ENCODE measurements around the gene SLC22A6. TPM values are rescaled to one million over a fixed set of nuclear protein-coding genes. Genes with fewer than 3 reads are reported as not detected.

Gene SLC22A6
- total RNA-seq, 1 experiment from 2014 or later, result not detected

DNA sequence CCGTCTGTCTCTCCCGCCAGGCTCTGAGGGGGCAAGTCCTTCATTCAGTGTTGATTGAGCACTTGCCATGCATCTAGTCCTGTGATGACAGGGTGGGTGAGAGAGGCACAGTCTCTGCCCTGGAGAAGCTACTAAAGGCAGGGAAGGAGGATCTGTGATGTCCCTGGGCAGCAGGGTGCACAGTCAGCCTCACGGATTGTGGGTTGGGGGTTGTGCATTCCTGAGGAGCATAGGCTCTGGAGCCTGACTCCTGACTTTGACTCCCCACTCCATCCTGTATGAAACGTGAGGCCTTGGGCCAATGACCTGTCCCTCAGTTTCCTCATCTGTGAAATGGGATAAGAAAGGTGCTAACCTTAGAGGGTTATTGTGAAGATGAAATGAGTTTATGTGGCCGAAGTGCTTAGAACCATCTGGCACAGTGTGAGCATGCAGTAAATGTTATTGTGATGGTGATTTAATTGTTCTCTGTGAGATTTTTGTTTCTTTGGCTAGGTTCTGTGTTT, 26.2 kb upstream of the SLC22A6 start:
- POLR2A ChIA-PET, result no interaction called here
- TF ChIP-seq JAZF1 (CRISPR knock-in tag; IDR thresholded peaks at IDR 0.05) (no peak), ATF1 (CRISPR knock-in tag; IDR thresholded peaks at IDR 0.05) (no peak), FOXJ3 (CRISPR knock-in tag; IDR thresholded peaks at IDR 0.05; ENCODE audit: borderline replicate concordance) (no peak), NR2C2 (CRISPR knock-in tag; IDR thresholded peaks at IDR 0.05) (no peak)
- TF ChIP-seq, protein P1, sequence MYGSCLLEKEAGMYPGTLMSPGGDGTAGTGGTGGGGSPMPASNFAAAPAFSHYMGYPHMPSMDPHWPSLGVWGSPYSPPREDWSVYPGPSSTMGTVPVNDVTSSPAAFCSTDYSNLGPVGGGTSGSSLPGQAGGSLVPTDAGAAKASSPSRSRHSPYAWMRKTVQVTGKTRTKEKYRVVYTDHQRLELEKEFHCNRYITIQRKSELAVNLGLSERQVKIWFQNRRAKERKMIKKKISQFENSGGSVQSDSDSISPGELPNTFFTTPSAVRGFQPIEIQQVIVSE (CRISPR knock-in tag; IDR thresholded peaks at IDR 0.05; ENCODE audit: borderline replicate concordance), result no peak
- Mint-ChIP-seq H3K4me3 (no peak overlapping the region), H3K4me1 (peaks cover 14% of the 10 kb centered on the region), H3K27ac (no peak overlapping the region), H3K9me3 (no peaks in the 10 kb centered on the region), H3K27me3 (ENCODE audit: low read depth) (peaks cover 2% of the 10 kb centered on the region; the same call in 1 of the 2 replicates), H3K36me3 (no peaks in the 10 kb centered on the region)
- ATAC-seq, result no peak
- CTCF ChIA-PET, result interaction anchor here (2.5 to 9.1 kb wide), 3 partner anchors 10 to 105 kb away, joined by 11 to 105 read pairs (median 39); no protein-coding TSS in a partner anchor
- DNase-seq (ENCODE audit: low spot score), result no peak

DNA sequence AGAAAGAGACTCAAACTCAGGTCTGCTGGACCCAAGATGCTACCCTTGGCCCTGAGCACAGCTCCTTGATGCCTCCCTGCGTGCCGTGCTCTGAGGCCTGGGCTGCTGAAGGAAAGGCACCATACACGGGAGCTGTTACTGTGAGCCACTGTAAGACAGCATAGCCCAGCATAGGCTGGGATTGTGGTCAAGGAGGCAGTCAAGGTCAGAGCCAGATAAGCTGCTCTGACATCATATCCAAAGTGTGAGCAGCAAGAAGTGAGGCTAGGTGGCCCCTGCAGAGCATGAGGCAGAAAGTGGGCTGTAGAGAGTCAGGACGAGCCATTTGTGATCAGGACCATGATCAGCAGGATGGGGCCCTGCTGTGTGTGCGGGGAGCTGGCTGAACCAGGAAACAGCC, 23.2 kb upstream of the SLC22A6 start:
- no peaks in the 10 kb centered on the region for H3K36me3 Mint-ChIP-seq
- ChIA-PET POLR2A (no interaction called here), CTCF (interaction anchor here (0.5 to 9.1 kb wide), 11 partner anchors 8 to 127 kb away, joined by 3 to 105 read pairs (median 4); partner anchors contain the start of gene SLC3A2)
- H3K4me3 Mint-ChIP-seq, result no peak overlapping the region
- peaks cover 9% of the 10 kb centered on the region for H3K4me1 Mint-ChIP-seq
- H3K27me3 Mint-ChIP-seq (ENCODE audit: low read depth), result peaks cover 2% of the 10 kb centered on the region; the same call in 1 of the 2 replicates
- no peak overlapping the region for H3K27ac Mint-ChIP-seq
- ATAC-seq (no peak; the same call in 1 of the 2 replicates), DNase-seq (ENCODE audit: low spot score) (no peak)
- no peak for TF ChIP-seq CBFB (CRISPR knock-in tag; IDR thresholded peaks at IDR 0.05; ENCODE audit: low read depth)
- TF ChIP-seq, protein P2, sequence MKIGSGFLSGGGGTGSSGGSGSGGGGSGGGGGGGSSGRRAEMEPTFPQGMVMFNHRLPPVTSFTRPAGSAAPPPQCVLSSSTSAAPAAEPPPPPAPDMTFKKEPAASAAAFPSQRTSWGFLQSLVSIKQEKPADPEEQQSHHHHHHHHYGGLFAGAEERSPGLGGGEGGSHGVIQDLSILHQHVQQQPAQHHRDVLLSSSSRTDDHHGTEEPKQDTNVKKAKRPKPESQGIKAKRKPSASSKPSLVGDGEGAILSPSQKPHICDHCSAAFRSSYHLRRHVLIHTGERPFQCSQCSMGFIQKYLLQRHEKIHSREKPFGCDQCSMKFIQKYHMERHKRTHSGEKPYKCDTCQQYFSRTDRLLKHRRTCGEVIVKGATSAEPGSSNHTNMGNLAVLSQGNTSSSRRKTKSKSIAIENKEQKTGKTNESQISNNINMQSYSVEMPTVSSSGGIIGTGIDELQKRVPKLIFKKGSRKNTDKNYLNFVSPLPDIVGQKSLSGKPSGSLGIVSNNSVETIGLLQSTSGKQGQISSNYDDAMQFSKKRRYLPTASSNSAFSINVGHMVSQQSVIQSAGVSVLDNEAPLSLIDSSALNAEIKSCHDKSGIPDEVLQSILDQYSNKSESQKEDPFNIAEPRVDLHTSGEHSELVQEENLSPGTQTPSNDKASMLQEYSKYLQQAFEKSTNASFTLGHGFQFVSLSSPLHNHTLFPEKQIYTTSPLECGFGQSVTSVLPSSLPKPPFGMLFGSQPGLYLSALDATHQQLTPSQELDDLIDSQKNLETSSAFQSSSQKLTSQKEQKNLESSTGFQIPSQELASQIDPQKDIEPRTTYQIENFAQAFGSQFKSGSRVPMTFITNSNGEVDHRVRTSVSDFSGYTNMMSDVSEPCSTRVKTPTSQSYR (CRISPR knock-in tag; IDR thresholded peaks at IDR 0.05), result no peak
- TF ChIP-seq MXD4 (CRISPR knock-in tag; IDR thresholded peaks at IDR 0.05; ENCODE audit: borderline replicate concordance), result no peak
- no peak for TF ChIP-seq ZNF416 (CRISPR knock-in tag; IDR thresholded peaks at IDR 0.05)
- TF ChIP-seq FOXJ3 (CRISPR knock-in tag; IDR thresholded peaks at IDR 0.05; ENCODE audit: borderline replicate concordance), result no peak
- no peak for TF ChIP-seq ZNF317 (CRISPR knock-in tag; IDR thresholded peaks at IDR 0.05; ENCODE audit: borderline replicate concordance, low read depth)
- no peaks in the 10 kb centered on the region for H3K9me3 Mint-ChIP-seq

DNA sequence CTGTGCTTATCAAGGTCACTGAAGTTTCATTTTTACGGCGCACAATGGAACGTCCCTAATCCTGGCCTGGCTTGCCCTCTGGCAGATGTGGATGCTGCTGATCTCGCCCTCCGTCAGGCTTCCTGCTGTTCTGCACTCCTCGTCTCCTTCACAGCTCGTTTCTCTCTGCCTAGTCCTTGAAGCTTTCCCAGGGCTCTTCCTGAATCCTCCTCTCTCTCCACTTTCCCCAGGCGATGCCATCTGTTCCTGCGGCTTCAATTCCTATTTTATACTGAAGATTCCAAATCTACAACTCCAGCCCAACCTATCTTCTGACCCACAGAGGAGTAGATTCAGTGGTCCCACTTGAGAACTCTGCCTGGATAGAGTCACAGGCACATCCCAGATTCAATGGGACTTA, 16.7 kb upstream of the SLC22A6 start:
- CTCF ChIA-PET, result interaction anchor here (4.2 to 7.0 kb wide), 2 partner anchors 19 to 26 kb away, joined by 19 to 41 read pairs; no protein-coding TSS in a partner anchor
- H3K4me3 Mint-ChIP-seq, result no peak overlapping the region
- peaks cover 8% of the 10 kb centered on the region for H3K4me1 Mint-ChIP-seq
- ATAC-seq, result no peak
- H3K27me3 Mint-ChIP-seq (ENCODE audit: low read depth), result no peaks in the 10 kb centered on the region
- no peaks in the 10 kb centered on the region for H3K9me3 Mint-ChIP-seq
- POLR2A ChIA-PET, result interaction anchor here (0.7 kb wide), 1 partner anchor 149 kb away, joined by 3 read pairs; no protein-coding TSS in a partner anchor
- DNase-seq (ENCODE audit: low spot score), result no peak
- no peak overlapping the region for H3K27ac Mint-ChIP-seq
- no peaks in the 10 kb centered on the region for H3K36me3 Mint-ChIP-seq
- TF ChIP-seq, protein P3, sequence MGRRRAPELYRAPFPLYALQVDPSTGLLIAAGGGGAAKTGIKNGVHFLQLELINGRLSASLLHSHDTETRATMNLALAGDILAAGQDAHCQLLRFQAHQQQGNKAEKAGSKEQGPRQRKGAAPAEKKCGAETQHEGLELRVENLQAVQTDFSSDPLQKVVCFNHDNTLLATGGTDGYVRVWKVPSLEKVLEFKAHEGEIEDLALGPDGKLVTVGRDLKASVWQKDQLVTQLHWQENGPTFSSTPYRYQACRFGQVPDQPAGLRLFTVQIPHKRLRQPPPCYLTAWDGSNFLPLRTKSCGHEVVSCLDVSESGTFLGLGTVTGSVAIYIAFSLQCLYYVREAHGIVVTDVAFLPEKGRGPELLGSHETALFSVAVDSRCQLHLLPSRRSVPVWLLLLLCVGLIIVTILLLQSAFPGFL (CRISPR knock-in tag; IDR thresholded peaks at IDR 0.05; ENCODE audit: borderline replicate concordance), result no peak
- TF ChIP-seq, protein P4, sequence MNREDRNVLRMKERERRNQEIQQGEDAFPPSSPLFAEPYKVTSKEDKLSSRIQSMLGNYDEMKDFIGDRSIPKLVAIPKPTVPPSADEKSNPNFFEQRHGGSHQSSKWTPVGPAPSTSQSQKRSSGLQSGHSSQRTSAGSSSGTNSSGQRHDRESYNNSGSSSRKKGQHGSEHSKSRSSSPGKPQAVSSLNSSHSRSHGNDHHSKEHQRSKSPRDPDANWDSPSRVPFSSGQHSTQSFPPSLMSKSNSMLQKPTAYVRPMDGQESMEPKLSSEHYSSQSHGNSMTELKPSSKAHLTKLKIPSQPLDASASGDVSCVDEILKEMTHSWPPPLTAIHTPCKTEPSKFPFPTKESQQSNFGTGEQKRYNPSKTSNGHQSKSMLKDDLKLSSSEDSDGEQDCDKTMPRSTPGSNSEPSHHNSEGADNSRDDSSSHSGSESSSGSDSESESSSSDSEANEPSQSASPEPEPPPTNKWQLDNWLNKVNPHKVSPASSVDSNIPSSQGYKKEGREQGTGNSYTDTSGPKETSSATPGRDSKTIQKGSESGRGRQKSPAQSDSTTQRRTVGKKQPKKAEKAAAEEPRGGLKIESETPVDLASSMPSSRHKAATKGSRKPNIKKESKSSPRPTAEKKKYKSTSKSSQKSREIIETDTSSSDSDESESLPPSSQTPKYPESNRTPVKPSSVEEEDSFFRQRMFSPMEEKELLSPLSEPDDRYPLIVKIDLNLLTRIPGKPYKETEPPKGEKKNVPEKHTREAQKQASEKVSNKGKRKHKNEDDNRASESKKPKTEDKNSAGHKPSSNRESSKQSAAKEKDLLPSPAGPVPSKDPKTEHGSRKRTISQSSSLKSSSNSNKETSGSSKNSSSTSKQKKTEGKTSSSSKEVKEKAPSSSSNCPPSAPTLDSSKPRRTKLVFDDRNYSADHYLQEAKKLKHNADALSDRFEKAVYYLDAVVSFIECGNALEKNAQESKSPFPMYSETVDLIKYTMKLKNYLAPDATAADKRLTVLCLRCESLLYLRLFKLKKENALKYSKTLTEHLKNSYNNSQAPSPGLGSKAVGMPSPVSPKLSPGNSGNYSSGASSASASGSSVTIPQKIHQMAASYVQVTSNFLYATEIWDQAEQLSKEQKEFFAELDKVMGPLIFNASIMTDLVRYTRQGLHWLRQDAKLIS (CRISPR knock-in tag; IDR thresholded peaks at IDR 0.05; ENCODE audit: borderline replicate concordance), result no peak
- TF ChIP-seq ZBTB21 (CRISPR knock-in tag; IDR thresholded peaks at IDR 0.05; ENCODE audit: borderline replicate concordance), result no peak
- TF ChIP-seq, protein P5, sequence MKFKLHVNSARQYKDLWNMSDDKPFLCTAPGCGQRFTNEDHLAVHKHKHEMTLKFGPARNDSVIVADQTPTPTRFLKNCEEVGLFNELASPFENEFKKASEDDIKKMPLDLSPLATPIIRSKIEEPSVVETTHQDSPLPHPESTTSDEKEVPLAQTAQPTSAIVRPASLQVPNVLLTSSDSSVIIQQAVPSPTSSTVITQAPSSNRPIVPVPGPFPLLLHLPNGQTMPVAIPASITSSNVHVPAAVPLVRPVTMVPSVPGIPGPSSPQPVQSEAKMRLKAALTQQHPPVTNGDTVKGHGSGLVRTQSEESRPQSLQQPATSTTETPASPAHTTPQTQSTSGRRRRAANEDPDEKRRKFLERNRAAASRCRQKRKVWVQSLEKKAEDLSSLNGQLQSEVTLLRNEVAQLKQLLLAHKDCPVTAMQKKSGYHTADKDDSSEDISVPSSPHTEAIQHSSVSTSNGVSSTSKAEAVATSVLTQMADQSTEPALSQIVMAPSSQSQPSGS (CRISPR knock-in tag; IDR thresholded peaks at IDR 0.05; ENCODE audit: borderline replicate concordance, low read depth), result no peak
- TF ChIP-seq, protein P6, sequence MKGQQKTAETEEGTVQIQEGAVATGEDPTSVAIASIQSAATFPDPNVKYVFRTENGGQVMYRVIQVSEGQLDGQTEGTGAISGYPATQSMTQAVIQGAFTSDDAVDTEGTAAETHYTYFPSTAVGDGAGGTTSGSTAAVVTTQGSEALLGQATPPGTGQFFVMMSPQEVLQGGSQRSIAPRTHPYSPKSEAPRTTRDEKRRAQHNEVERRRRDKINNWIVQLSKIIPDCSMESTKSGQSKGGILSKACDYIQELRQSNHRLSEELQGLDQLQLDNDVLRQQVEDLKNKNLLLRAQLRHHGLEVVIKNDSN (CRISPR knock-in tag; IDR thresholded peaks at IDR 0.05), result no peak
- TF ChIP-seq TEAD4 (CRISPR knock-in tag; IDR thresholded peaks at IDR 0.05), result no peak
- TF ChIP-seq, protein P7, sequence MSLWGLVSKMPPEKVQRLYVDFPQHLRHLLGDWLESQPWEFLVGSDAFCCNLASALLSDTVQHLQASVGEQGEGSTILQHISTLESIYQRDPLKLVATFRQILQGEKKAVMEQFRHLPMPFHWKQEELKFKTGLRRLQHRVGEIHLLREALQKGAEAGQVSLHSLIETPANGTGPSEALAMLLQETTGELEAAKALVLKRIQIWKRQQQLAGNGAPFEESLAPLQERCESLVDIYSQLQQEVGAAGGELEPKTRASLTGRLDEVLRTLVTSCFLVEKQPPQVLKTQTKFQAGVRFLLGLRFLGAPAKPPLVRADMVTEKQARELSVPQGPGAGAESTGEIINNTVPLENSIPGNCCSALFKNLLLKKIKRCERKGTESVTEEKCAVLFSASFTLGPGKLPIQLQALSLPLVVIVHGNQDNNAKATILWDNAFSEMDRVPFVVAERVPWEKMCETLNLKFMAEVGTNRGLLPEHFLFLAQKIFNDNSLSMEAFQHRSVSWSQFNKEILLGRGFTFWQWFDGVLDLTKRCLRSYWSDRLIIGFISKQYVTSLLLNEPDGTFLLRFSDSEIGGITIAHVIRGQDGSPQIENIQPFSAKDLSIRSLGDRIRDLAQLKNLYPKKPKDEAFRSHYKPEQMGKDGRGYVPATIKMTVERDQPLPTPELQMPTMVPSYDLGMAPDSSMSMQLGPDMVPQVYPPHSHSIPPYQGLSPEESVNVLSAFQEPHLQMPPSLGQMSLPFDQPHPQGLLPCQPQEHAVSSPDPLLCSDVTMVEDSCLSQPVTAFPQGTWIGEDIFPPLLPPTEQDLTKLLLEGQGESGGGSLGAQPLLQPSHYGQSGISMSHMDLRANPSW (CRISPR knock-in tag; conservative IDR thresholded peaks at IDR 0.05; ENCODE audit: low read depth), result no peak
